Measurements from ENCODE around the gene RPAP2. TPM values are rescaled to one million over a fixed set of nuclear protein-coding genes. Genes with fewer than 3 reads are reported as not detected.

The RPAP2 gene
- total and polyA plus RNA-seq, 2 donors (not counting 3 experiments of a cell fraction or from before 2014, with no cell fraction given), result 4.3 to 24.9 TPM

- no peaks in the 10 kb centered on the region for H4K20me1 ChIP-seq (replicated peaks; ENCODE audit: control insufficient read depth, extremely low read depth, insufficient read depth, low read length)
- H3K36me3 ChIP-seq (ENCODE audit: control insufficient read depth in 2 of 2, extremely low read depth in 1 of 2, insufficient read depth in 2 of 2, low read length in 2 of 2), result no peaks in the 10 kb centered on the region
- H3K27ac ChIP-seq (ENCODE audit: insufficient read depth, low read depth, low read length), result no peak overlapping the region
- H3K9ac ChIP-seq (replicated peaks; ENCODE audit: extremely low read depth, insufficient read depth, low read length), result no peak overlapping the region
- H3K79me2 ChIP-seq (ENCODE audit: control insufficient read depth, insufficient read depth, low read length), result no peaks in the 10 kb centered on the region
- H3K9me3 ChIP-seq (replicated peaks; ENCODE audit: control insufficient read depth, insufficient read depth, low read length), result no peaks in the 10 kb centered on the region
- ChIA-PET POLR2A (no interaction called here), CTCF (interaction anchor here (2.2 kb wide), 1 partner anchor 134 kb away, joined by 5 read pairs; no protein-coding TSS in a partner anchor)
- peak overlapping the region; percentile 14 for H2AFZ ChIP-seq (ENCODE audit: low read depth, low read length)
- no peak for DNase-seq (ENCODE audit: low read depth, low spot score)
- intact Hi-C loops (cut with micrococcal nuclease) (no loop called here), dilution Hi-C loops (cut with MboI; ENCODE audit: extremely low pct_ligation_motif_present, low sequenced_read_pairs) (no loop called here)
- H3K4me1 ChIP-seq (ENCODE audit: control insufficient read depth, extremely low read depth, insufficient read depth, low read length), result peaks cover 7% of the 10 kb centered on the region
- H3K27me3 ChIP-seq (ENCODE audit: control insufficient read depth in 2 of 2, insufficient read depth in 2 of 2, low read length in 2 of 2), result peaks cover 0 to 5% of the 10 kb centered on the region in 2 experiments
- H3K4me3 ChIP-seq (replicated peaks in 1 of 3; ENCODE audit: insufficient read depth in 1 of 3, low read depth in 1 of 3, low read length in 3 of 3), result no peak overlapping the region
- no peak for TF ChIP-seq FOS (IDR thresholded peaks at IDR 0.05; ENCODE audit: borderline replicate concordance, insufficient read depth, low read length)
- TF ChIP-seq GATA2 (IDR thresholded peaks at IDR 0.05; ENCODE audit: insufficient read depth, insufficient read length, low read depth, low read length), result no peak
- TF ChIP-seq POLR2A (IDR thresholded peaks at IDR 0.05; ENCODE audit: low read depth, low read length), result no peak
- no peak for TF ChIP-seq JUN (IDR thresholded peaks at IDR 0.05; ENCODE audit: borderline replicate concordance, insufficient read depth, insufficient read length, low read depth)
- TF ChIP-seq MAX (IDR thresholded peaks at IDR 0.05; ENCODE audit: insufficient read depth, insufficient read length), result no peak
- TF ChIP-seq MYC (IDR thresholded peaks at IDR 0.05; ENCODE audit: low read depth, low read length), result no peak
- no peak for TF ChIP-seq POLR2AphosphoS5 (IDR thresholded peaks at IDR 0.05; ENCODE audit: insufficient read depth, low read depth, low read length)
- TF ChIP-seq CTCF (IDR thresholded peaks at IDR 0.05; ENCODE audit: extremely low read depth in 1 of 2, insufficient read depth in 1 of 2, low read depth in 1 of 2, low read length in 2 of 2), result no peak
- TF ChIP-seq EZH2 (IDR thresholded peaks at IDR 0.05; ENCODE audit: borderline replicate concordance, low read depth, low read length, severe bottlenecking), result no peak
- H3K4me2 ChIP-seq (ENCODE audit: insufficient read depth, low read length), result no peak overlapping the region
- H3K9me1 ChIP-seq (replicated peaks; ENCODE audit: control insufficient read depth, extremely low read depth, insufficient read depth, low read length), result no peaks in the 10 kb centered on the region
- no TSS peak for BruUV-seq (replicated peaks)
- no peak for FAIRE-seq
These were observed 145.0 kb downstream of the RPAP2 start for GRCh38 chr1:92443893-92444292.

Data from endothelial cell of umbilical vein (primary cell).